ENCODE results near the gene GPER1.

- TF ChIP-seq, protein P1, sequence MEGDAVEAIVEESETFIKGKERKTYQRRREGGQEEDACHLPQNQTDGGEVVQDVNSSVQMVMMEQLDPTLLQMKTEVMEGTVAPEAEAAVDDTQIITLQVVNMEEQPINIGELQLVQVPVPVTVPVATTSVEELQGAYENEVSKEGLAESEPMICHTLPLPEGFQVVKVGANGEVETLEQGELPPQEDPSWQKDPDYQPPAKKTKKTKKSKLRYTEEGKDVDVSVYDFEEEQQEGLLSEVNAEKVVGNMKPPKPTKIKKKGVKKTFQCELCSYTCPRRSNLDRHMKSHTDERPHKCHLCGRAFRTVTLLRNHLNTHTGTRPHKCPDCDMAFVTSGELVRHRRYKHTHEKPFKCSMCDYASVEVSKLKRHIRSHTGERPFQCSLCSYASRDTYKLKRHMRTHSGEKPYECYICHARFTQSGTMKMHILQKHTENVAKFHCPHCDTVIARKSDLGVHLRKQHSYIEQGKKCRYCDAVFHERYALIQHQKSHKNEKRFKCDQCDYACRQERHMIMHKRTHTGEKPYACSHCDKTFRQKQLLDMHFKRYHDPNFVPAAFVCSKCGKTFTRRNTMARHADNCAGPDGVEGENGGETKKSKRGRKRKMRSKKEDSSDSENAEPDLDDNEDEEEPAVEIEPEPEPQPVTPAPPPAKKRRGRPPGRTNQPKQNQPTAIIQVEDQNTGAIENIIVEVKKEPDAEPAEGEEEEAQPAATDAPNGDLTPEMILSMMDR (IDR thresholded peaks at IDR 0.05; ENCODE audit: low read depth, low read length, poor library complexity, severe bottlenecking): no peak
- TF ChIP-seq EZH2phosphoT487 (IDR thresholded peaks at IDR 0.05; ENCODE audit: borderline replicate concordance, low read length): no peak
Observed at GRCh38 chr7:1120791-1121190, 32.9 kb downstream of the GPER1 start.
